Ishikawa (cell line): Measurements from ENCODE around the gene SCD5.

Experiments used
- CEBPB ChIP-seq: IDR thresholded peaks from 2 replicates; pipeline ENCODE4 v1.6.1; 2012
- CREB1 ChIP-seq: IDR thresholded peaks from 2 replicates; pipeline ENCODE4 v1.6.1; 2012; ENCODE audit warnings: low read depth
- EGR1 ChIP-seq: IDR thresholded peaks from 2 replicates; pipeline ENCODE4 v1.6.1; 2012
- EP300 ChIP-seq: IDR thresholded peaks from 2 replicates; pipeline ENCODE4 v1.6.1; 2012; ENCODE audit warnings: borderline replicate concordance
- FOXM1 ChIP-seq: IDR thresholded peaks from 2 replicates; pipeline ENCODE4 v1.6.1; 2012; ENCODE audit warnings: low read depth, borderline replicate concordance
- MAX ChIP-seq: IDR thresholded peaks from 2 replicates; pipeline ENCODE4 v1.6.1; 2012
- NFIC ChIP-seq: IDR thresholded peaks from 2 replicates; pipeline ENCODE4 v1.6.1; 2012
- RAD21 ChIP-seq: IDR thresholded peaks from 2 replicates; pipeline ENCODE4 v1.6.1; 2012; ENCODE audit warnings: low read depth
- REST ChIP-seq: IDR thresholded peaks from 2 replicates; pipeline ENCODE4 v1.6.1; 2012; ENCODE audit warnings: low read depth, mild to moderate bottlenecking
- TAF1 ChIP-seq: IDR thresholded peaks from 2 replicates; pipeline ENCODE4 v1.6.1; 2012; ENCODE audit warnings: low read depth, mild to moderate bottlenecking
- TCF12 ChIP-seq: IDR thresholded peaks from 2 replicates; pipeline ENCODE4 v1.6.1; 2012; ENCODE audit warnings: low read depth
- TEAD4 ChIP-seq: IDR thresholded peaks from 2 replicates; pipeline ENCODE4 v1.6.1; 2012
- USF1 ChIP-seq: IDR thresholded peaks from 2 replicates; pipeline ENCODE4 v1.6.1; 2012
- YY1 ChIP-seq: IDR thresholded peaks from 2 replicates; pipeline ENCODE4 v1.6.1; 2012; ENCODE audit warnings: low read depth
- ZBTB7A ChIP-seq: IDR thresholded peaks from 2 replicates; pipeline ENCODE4 v1.6.1; 2012; ENCODE audit warnings: low read depth

The SCD5 gene

GRCh38 chr4:82777857-82778525 lies 20.6 kb downstream of the SCD5 start:
- TF ChIP-seq EGR1 (no peak), REST (no peak), MAX (no peak), RAD21 (no peak), NFIC (no peak), CEBPB (no peak), FOXM1 (no peak), YY1 (no peak)

- TF ChIP-seq NFIC (peak; percentile 88), FOXM1 (peak; percentile 74), TCF12 (peak; percentile 83), RAD21 (peak; percentile 10; the same call in 1 of the 2 replicates), CREB1 (no peak; the same call in 1 of the 2 replicates), EP300 (peak; percentile 89), CEBPB (peak; percentile 40; the same call in 1 of the 2 replicates), EGR1 (no peak), TEAD4 (peak; percentile 92)
These were observed 21.6 kb downstream of the SCD5 start for GRCh38 chr4:82776925-82777542.

GRCh38 chr4:82775243-82775642 lies 23.4 kb downstream of the SCD5 start:
- no peak for TF ChIP-seq USF1
- no peak for TF ChIP-seq TCF12
- no peak for TF ChIP-seq FOXM1
- no peak for TF ChIP-seq EGR1
- no peak for TF ChIP-seq TEAD4
- no peak for TF ChIP-seq MAX
- no peak for TF ChIP-seq RAD21
- no peak for TF ChIP-seq REST
- TF ChIP-seq YY1: no peak
- TF ChIP-seq TAF1: no peak
- TF ChIP-seq EP300: no peak

- TF ChIP-seq ZBTB7A: no peak
- TF ChIP-seq CREB1: no peak
- peak; percentile 95 for TF ChIP-seq NFIC
- peak; percentile 93 for TF ChIP-seq TEAD4
- TF ChIP-seq TAF1: no peak
- TF ChIP-seq REST: no peak
- TF ChIP-seq TCF12: peak; percentile 96
- peak; percentile 54; the same call in 1 of the 2 replicates for TF ChIP-seq YY1
- TF ChIP-seq RAD21: peak; percentile 18; the same call in 1 of the 2 replicates
- peak; percentile 79 for TF ChIP-seq EGR1
- TF ChIP-seq CEBPB: peak; percentile 66; the same call in 1 of the 2 replicates
- peak; percentile 34; the same call in 1 of the 2 replicates for TF ChIP-seq USF1
- TF ChIP-seq MAX: peak; percentile 42; the same call in 1 of the 2 replicates
- TF ChIP-seq EP300: peak; percentile 97
- TF ChIP-seq FOXM1: peak; percentile 87
These were observed 23.9 kb downstream of the SCD5 start for GRCh38 chr4:82774711-82775171.
